Lower leg skin (tissue), 3 donors: ENCODE results near the gene GNG7.

Experiments used
- POLR2A ChIP-seq, 2 donors: fragments of 450-650 bp; IDR thresholded peaks; one replicate each; pipeline ENCODE4 v1.6.1; 2016 to 2017; ENCODE audit warnings: antibody characterized with exemption in 2 of 2, mild to moderate bottlenecking in 1 of 2, moderate library complexity in 1 of 2
- TF ChIP-seq, protein P1 (sequence below), 3 donors: fragments of 450-650 bp; IDR thresholded peaks; one replicate each; pipeline ENCODE4 v1.5.1; 2016; ENCODE audit warnings: antibody characterized with exemption in 3 of 3, mild to moderate bottlenecking in 3 of 3, moderate library complexity in 2 of 3

DNA sequence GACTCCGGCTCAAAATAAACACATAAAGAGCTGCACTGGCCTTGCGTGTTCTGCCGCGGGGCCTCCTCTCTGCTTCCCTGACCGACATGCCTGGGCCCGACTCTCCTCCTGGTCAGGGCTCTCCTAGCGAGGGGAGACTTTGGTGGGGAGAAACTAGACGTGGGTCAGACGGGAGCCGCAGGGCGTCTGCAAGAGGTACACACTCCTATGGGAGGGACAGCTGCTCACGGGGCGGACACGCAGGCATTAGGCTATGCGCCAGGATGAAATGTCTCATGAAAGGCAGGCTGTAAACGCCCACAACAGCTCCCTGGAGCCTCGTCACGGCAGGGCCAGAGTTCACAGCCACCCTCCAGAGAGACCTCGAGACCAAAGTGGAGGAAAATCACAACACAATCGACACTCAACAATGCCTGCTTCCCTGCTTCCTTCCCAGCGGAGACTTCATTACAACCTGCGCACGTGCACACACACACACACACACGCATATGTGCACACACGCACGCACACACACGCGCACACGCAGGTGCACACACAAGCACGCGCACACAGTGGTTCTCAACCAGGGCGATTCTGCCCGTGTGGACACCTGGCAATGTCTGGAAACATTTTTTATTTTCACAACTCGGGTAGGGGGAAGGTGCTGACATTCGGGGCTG lies 31.6 kb upstream of the GNG7 start:
- TF ChIP-seq, protein P1, sequence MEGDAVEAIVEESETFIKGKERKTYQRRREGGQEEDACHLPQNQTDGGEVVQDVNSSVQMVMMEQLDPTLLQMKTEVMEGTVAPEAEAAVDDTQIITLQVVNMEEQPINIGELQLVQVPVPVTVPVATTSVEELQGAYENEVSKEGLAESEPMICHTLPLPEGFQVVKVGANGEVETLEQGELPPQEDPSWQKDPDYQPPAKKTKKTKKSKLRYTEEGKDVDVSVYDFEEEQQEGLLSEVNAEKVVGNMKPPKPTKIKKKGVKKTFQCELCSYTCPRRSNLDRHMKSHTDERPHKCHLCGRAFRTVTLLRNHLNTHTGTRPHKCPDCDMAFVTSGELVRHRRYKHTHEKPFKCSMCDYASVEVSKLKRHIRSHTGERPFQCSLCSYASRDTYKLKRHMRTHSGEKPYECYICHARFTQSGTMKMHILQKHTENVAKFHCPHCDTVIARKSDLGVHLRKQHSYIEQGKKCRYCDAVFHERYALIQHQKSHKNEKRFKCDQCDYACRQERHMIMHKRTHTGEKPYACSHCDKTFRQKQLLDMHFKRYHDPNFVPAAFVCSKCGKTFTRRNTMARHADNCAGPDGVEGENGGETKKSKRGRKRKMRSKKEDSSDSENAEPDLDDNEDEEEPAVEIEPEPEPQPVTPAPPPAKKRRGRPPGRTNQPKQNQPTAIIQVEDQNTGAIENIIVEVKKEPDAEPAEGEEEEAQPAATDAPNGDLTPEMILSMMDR (IDR thresholded peaks at IDR 0.05), result no peak
- TF ChIP-seq POLR2A (IDR thresholded peaks at IDR 0.05), result no peak
